ENCODE measurements around the gene GABRA4.

GRCh38 chr4:46889410-46889809 is 104.0 kb downstream of the GABRA4 start:
- TF ChIP-seq CTCF (conservative IDR thresholded peaks at IDR 0.05 in 1 of 2, IDR thresholded peaks at IDR 0.05 in 1 of 2; ENCODE audit: low read depth in 1 of 2, low read length in 2 of 2) (no peak), EZH2 (IDR thresholded peaks at IDR 0.05; ENCODE audit: low read length, missing control alignments) (no peak)

Measured in fibroblast of lung (primary cell).